Measurements from ENCODE around the gene RABEP1.
"Not testable (repeated sequence)": the region's sequence is repeated elsewhere in the genome, so short reads cannot be mapped to it uniquely, and the experiment has no call there.

Gene RABEP1, protein sequence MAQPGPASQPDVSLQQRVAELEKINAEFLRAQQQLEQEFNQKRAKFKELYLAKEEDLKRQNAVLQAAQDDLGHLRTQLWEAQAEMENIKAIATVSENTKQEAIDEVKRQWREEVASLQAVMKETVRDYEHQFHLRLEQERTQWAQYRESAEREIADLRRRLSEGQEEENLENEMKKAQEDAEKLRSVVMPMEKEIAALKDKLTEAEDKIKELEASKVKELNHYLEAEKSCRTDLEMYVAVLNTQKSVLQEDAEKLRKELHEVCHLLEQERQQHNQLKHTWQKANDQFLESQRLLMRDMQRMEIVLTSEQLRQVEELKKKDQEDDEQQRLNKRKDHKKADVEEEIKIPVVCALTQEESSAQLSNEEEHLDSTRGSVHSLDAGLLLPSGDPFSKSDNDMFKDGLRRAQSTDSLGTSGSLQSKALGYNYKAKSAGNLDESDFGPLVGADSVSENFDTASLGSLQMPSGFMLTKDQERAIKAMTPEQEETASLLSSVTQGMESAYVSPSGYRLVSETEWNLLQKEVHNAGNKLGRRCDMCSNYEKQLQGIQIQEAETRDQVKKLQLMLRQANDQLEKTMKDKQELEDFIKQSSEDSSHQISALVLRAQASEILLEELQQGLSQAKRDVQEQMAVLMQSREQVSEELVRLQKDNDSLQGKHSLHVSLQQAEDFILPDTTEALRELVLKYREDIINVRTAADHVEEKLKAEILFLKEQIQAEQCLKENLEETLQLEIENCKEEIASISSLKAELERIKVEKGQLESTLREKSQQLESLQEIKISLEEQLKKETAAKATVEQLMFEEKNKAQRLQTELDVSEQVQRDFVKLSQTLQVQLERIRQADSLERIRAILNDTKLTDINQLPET

DNA sequence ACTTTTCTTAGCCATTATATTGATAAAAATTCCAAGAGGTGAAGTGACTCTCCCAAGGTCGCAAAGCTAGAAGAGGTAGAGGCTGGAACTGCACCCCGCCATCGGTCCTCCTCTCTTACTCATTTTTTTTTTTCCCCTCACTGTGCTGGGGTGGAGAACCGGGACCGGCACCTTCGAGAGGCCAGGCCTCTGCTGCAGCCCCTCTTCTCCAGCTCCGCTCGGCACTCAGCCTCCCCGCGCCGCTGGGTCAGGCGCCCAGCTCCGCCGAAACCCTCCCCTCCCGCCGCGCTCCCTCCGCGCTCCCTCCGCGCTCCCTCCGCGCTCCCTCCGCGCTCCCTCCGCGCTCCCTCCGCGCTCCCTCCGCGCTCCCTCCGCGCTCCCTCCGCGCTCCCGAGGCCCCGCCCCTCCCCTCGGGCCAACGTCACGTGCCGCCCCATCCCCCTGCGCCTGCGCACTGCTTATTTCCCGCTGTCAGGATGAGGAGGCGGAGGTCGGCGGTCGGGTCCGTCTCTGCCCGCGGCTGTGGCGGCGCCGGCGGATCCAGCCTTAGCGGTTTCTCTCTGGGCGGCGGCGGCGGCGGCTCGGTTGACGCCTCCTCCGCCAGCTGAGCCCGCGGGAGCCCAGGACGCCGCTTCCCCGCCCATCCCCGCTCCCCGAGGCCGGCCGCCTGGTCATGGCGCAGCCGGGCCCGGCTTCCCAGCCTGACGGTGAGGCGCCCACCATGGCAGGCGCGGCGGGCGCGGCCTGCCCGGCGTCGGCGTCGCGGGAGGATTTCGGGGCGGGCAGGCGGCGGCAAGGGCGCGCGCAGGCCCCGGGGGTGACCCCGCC lies at the start of gene RABEP1:
RABEP1 (plus strand) TSS at position 471 of the 828 bp plus-strand sequence; CDS start at position 674, 203 bp downstream.
- Histone ChIP-seq H3K9ac (ENCODE audit: low read length) (peak within 1 kb of the TSS; percentile 80), H3K9me3 (ENCODE audit: insufficient read depth, low read length) (no peaks in the 10 kb centered on the region), H4K20me1 (ENCODE audit: insufficient read depth, low read length) (peaks cover 23% of the 10 kb centered on the region), H3K4me3 (ENCODE audit: low read length) (peak within 1 kb of the TSS; percentile 98), H3K27me3 (ENCODE audit: low read depth, low read length) (no peaks in the 10 kb centered on the region), H3K27ac (ENCODE audit: low read length) (peak within 1 kb of the TSS; percentile 36; the same call in 1 of the 2 replicates), H3K79me2 (ENCODE audit: low read length) (peaks cover 49% of the 10 kb centered on the region), H3K36me3 (replicated peaks; ENCODE audit: low read depth, low read length) (peaks cover 3% of the 10 kb centered on the region), H3K4me2 (ENCODE audit: low read length) (peak within 1 kb of the TSS; percentile 98), H3K4me1 (ENCODE audit: low read length) (peaks cover 25% of the 10 kb centered on the region), H2AFZ (ENCODE audit: low read depth, low read length) (peak within 1 kb of the TSS; percentile 93)
- TF ChIP-seq, protein P1, sequence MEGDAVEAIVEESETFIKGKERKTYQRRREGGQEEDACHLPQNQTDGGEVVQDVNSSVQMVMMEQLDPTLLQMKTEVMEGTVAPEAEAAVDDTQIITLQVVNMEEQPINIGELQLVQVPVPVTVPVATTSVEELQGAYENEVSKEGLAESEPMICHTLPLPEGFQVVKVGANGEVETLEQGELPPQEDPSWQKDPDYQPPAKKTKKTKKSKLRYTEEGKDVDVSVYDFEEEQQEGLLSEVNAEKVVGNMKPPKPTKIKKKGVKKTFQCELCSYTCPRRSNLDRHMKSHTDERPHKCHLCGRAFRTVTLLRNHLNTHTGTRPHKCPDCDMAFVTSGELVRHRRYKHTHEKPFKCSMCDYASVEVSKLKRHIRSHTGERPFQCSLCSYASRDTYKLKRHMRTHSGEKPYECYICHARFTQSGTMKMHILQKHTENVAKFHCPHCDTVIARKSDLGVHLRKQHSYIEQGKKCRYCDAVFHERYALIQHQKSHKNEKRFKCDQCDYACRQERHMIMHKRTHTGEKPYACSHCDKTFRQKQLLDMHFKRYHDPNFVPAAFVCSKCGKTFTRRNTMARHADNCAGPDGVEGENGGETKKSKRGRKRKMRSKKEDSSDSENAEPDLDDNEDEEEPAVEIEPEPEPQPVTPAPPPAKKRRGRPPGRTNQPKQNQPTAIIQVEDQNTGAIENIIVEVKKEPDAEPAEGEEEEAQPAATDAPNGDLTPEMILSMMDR (IDR thresholded peaks at IDR 0.05; ENCODE audit: low read depth, low read length) = no peak
- TF ChIP-seq EZH2phosphoT487 (IDR thresholded peaks at IDR 0.05; ENCODE audit: low read depth) = no peak

DNA sequence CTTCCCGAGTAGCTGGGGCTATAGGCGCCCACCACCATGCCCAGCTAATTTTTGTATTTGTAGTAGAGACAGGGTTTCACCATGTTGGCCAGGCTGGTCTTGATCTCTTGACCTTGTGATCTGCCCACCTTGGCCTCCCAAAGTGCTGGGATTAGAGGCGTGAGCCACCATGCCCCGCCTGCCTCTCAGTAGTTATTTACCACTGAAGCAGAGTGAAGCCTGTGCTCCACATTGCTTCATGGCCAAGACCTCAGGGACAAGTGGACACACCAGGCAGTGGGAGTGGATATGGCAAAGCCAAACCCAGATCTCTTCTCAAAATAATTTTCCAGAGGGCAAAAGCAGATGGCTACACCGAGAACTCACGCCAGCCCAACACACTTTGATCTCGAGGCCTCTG lies 48.6 kb upstream of the RABEP1 start:
- not testable (repeated sequence) for H3K79me2 ChIP-seq (ENCODE audit: low read length); H2AFZ ChIP-seq (ENCODE audit: low read depth, low read length)
- H3K4me1 ChIP-seq (ENCODE audit: low read length) = peaks cover 24% of the 10 kb centered on the region

DNA sequence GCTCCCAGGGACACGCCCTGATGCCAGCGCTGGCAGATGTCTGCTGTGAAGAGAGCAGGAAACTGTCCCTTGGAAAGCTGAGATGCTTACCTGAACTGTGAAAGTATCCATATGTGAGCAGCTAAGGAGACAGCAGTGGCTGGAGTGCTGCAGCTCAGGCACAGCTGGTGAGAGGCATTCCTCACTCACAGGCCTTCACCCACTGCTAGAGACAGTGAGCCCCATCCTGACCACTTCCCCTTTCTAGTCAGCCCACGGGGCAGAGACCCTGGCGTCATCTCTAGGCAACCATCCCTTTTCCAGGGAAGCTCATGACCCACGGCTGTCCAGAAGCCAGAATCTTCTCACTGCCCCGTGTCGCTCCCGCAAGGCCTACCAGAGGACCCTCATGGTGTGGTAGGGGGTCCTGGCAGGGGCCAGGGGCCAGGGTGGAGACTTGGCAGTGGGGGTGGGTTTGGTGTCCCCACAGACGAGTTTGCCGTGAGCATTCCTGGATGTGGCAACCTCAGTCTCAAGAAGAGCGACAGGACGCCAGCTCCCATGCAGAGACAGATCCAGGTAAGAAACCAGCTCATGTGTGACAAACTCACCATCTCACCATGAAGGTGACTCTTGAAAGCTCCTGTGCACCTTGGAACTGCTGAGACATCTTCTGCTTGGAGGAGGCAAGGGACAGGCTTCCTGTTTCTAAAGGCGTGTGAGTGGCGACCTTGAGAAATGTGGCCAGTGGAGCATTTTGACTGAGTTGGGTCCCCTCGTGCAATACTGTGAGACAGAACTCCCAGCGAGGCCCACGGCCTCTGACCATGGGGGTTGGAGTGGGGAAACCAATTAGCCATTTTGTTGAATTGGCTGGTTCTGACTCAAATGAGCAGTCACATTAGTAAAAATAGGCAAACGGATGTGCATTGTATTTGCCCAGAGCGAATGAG lies 47.2 kb upstream of the RABEP1 start, which contains the start of gene SCIMP:
SCIMP (minus strand) TSS at position 216 of the 932 bp plus-strand sequence; CDS start at position 111, 105 bp downstream.
- Histone ChIP-seq H4K20me1 (ENCODE audit: insufficient read depth, low read length) (no peaks in the 10 kb centered on the region), H3K27me3 (ENCODE audit: low read depth, low read length) (no peaks in the 10 kb centered on the region), H3K4me1 (ENCODE audit: low read length) (peaks cover 24% of the 10 kb centered on the region), H3K27ac (ENCODE audit: low read length) (no peak within 1 kb of the TSS), H3K9me3 (ENCODE audit: insufficient read depth, low read length) (no peaks in the 10 kb centered on the region), H3K36me3 (replicated peaks; ENCODE audit: low read depth, low read length) (no peaks in the 10 kb centered on the region), H3K79me2 (ENCODE audit: low read length) (no peaks in the 10 kb centered on the region), H3K4me3 (ENCODE audit: low read length) (no peak within 1 kb of the TSS), H2AFZ (ENCODE audit: low read depth, low read length) (no peak within 1 kb of the TSS), H3K9ac (ENCODE audit: low read length) (no peak within 1 kb of the TSS), H3K4me2 (ENCODE audit: low read length) (peak within 1 kb of the TSS; percentile 26; the same call in 1 of the 2 replicates)
- TF ChIP-seq EZH2phosphoT487 (IDR thresholded peaks at IDR 0.05; ENCODE audit: low read depth) = no peak
- TF ChIP-seq, protein P1 (IDR thresholded peaks at IDR 0.05; ENCODE audit: low read depth, low read length) = no peak

More for the DNA sequence above, 48.6 kb upstream of the RABEP1 start:
- not testable (repeated sequence) for H3K27ac ChIP-seq (ENCODE audit: low read length); H3K27me3 ChIP-seq (ENCODE audit: low read depth, low read length); H3K9me3 ChIP-seq (ENCODE audit: insufficient read depth, low read length); H4K20me1 ChIP-seq (ENCODE audit: insufficient read depth, low read length); H3K4me3 ChIP-seq (ENCODE audit: low read length); H3K36me3 ChIP-seq (replicated peaks; ENCODE audit: low read depth, low read length); H3K4me2 ChIP-seq (ENCODE audit: low read length); H3K9ac ChIP-seq (ENCODE audit: low read length)

All from OCI-LY3 (cell line).